ENCODE results near the gene CHST11. TPM values are rescaled to one million over a fixed set of nuclear protein-coding genes. Genes with fewer than 3 reads are reported as not detected.

The CHST11 gene
- total RNA-seq, 2 experiments from 2014 or later, result 53.4 to 53.6 TPM

DNA sequence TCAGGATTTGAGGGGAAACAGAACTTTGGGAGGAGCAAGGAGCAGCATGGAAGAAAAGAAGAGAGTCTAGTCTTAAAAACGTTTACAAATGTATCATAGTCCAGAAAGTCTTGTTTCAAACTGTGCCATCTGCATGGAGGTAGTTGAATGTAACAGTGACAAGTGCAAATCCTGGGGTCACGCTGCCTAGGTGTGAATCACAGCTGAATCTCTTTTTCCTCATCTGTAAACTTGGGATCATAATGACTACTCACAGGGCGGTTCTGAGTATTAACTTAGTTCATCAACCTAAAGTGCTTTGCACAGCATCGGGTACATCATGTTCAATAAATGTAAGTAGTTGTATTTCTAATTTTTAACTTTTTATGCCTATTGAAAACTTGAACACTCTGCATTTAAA, 208.5 kb downstream of the CHST11 start:
- POLR2A ChIA-PET, result no interaction called here
- ATAC-seq (ENCODE audit: poor library complexity), result no peak

DNA sequence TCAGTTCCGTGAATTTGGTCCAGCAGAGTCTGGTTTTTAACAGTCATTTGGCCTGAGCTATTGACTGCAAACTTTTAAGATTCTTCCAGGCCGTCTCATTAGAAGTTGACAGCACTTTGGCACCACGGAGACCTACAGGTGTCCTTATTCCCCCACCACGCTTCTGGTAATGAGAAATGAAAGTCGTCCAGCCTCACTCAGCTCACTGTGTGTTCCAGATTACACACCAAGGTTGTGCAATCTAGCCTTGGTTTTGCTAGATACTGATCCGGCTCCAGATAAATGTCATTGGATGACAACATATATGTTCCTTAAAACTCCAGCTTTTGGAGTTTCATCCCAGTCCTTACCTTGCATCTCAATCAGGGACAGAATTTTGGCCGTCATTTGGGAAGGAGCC, 210.4 kb downstream of the CHST11 start:
- Mint-ChIP-seq H3K27me3 (no peaks in the 10 kb centered on the region), H3K27ac (no peak overlapping the region), H3K4me3 (no peak overlapping the region), H3K9me3 (no peaks in the 10 kb centered on the region), H3K4me1 (ENCODE audit: low read depth) (peaks cover 63% of the 10 kb centered on the region), H3K36me3 (ENCODE audit: low read depth) (peaks cover 4% of the 10 kb centered on the region)
- Histone ChIP-seq H3K9me3 (ENCODE audit: control insufficient read depth in 1 of 2, insufficient read depth in 1 of 2, low read length in 2 of 2) (no peaks in the 10 kb centered on the region), H3K27me3 (ENCODE audit: control insufficient read depth in 1 of 2, insufficient read depth in 2 of 2, low read length in 2 of 2) (no peaks in the 10 kb centered on the region), H3K36me3 (ENCODE audit: insufficient read depth, low read length) (peaks cover 7% of the 10 kb centered on the region), H3K27ac (ENCODE audit: low read depth in 1 of 2, low read length in 2 of 2) (no peak overlapping the region), H3K4me3 (ENCODE audit: low read length) (no peak overlapping the region), H3K4me1 (ENCODE audit: insufficient read depth, low read length) (peaks cover 39% of the 10 kb centered on the region)
- ChIA-PET POLR2A (no interaction called here), CTCF (no interaction called here)
- TF ChIP-seq, protein P1, sequence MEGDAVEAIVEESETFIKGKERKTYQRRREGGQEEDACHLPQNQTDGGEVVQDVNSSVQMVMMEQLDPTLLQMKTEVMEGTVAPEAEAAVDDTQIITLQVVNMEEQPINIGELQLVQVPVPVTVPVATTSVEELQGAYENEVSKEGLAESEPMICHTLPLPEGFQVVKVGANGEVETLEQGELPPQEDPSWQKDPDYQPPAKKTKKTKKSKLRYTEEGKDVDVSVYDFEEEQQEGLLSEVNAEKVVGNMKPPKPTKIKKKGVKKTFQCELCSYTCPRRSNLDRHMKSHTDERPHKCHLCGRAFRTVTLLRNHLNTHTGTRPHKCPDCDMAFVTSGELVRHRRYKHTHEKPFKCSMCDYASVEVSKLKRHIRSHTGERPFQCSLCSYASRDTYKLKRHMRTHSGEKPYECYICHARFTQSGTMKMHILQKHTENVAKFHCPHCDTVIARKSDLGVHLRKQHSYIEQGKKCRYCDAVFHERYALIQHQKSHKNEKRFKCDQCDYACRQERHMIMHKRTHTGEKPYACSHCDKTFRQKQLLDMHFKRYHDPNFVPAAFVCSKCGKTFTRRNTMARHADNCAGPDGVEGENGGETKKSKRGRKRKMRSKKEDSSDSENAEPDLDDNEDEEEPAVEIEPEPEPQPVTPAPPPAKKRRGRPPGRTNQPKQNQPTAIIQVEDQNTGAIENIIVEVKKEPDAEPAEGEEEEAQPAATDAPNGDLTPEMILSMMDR (IDR thresholded peaks at IDR 0.05), result no peak
- DNase-seq (peak in 1 of 14 experiments; percentile 34), ATAC-seq (ENCODE audit: poor library complexity) (no peak)
- intact Hi-C loops (cut with DNase I, micrococcal nuclease), result loop anchor here in 1 of 2 experiments (5.0 kb wide), 1 partner anchor 210 kb away; the partner anchor contains the start of gene CHST11

More for the DNA sequence above, 208.5 kb downstream of the CHST11 start:
- Mint-ChIP-seq H3K4me3 (no peak overlapping the region), H3K36me3 (ENCODE audit: low read depth) (no peaks in the 10 kb centered on the region), H3K9me3 (no peaks in the 10 kb centered on the region), H3K27me3 (no peaks in the 10 kb centered on the region), H3K4me1 (ENCODE audit: low read depth) (peaks cover 49% of the 10 kb centered on the region), H3K27ac (no peak overlapping the region)
- Histone ChIP-seq H3K27ac (ENCODE audit: low read depth in 1 of 2, low read length in 2 of 2) (no peak overlapping the region), H3K9me3 (ENCODE audit: control insufficient read depth in 1 of 2, insufficient read depth in 1 of 2, low read length in 2 of 2) (no peaks in the 10 kb centered on the region), H3K4me3 (ENCODE audit: low read length) (no peak overlapping the region), H3K36me3 (ENCODE audit: insufficient read depth, low read length) (peaks cover 7% of the 10 kb centered on the region), H3K4me1 (ENCODE audit: insufficient read depth, low read length) (peaks cover 21% of the 10 kb centered on the region), H3K27me3 (ENCODE audit: control insufficient read depth in 1 of 2, insufficient read depth in 2 of 2, low read length in 2 of 2) (no peaks in the 10 kb centered on the region)
- CTCF ChIA-PET, result no interaction called here
- no peak for DNase-seq
- intact Hi-C loops (cut with DNase I, micrococcal nuclease), result loop anchor here in 1 of 2 experiments (5.0 kb wide), 1 partner anchor 208 kb away; the partner anchor contains the start of gene CHST11
- TF ChIP-seq, protein P1 (IDR thresholded peaks at IDR 0.05), result no peak

DNA sequence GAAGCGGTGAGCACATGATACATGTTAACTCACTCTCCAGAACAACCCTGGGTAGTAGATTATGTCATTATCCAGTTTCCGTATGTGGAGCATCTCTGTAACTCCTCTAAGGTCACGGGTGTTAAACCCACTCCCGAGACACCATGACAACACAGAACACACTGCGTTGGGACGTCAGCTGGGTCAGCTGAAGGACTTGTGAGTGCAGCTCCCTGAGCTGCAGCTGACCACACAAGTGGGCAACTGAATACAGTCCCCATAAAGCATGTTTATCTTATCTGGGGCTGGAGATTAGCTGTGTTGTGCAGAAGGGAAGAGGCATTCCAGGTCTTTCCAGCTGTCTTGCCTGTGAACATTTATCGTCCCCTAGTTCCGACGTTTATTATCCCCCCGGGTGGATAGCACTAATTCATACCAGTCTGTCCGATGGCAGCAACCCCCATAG, 211.5 kb downstream of the CHST11 start:
- no peaks in the 10 kb centered on the region for H3K9me3 ChIP-seq (ENCODE audit: control insufficient read depth in 1 of 2, insufficient read depth in 1 of 2, low read length in 2 of 2)
- ATAC-seq (ENCODE audit: poor library complexity) (no peak), DNase-seq (peak in 2 of 14 experiments; percentile 24 to 46)
- ChIA-PET CTCF (no interaction called here), POLR2A (no interaction called here)
- H3K36me3 ChIP-seq (ENCODE audit: insufficient read depth, low read length), result peaks cover 7% of the 10 kb centered on the region
- Mint-ChIP-seq H3K27me3 (no peaks in the 10 kb centered on the region), H3K9me3 (no peaks in the 10 kb centered on the region), H3K36me3 (ENCODE audit: low read depth) (peaks cover 4% of the 10 kb centered on the region), H3K27ac (peak overlapping the region; percentile 6), H3K4me3 (no peak overlapping the region), H3K4me1 (ENCODE audit: low read depth) (peaks cover 66% of the 10 kb centered on the region)
- intact Hi-C loops (cut with DNase I, micrococcal nuclease), result loop anchor here in 1 of 2 experiments (5.0 kb wide), 1 partner anchor 211 kb away; the partner anchor contains the start of gene CHST11
- no peak overlapping the region for H3K4me3 ChIP-seq (ENCODE audit: low read length)
- TF ChIP-seq, protein P1 (IDR thresholded peaks at IDR 0.05), result no peak
- no peaks in the 10 kb centered on the region for H3K27me3 ChIP-seq (ENCODE audit: control insufficient read depth in 1 of 2, insufficient read depth in 2 of 2, low read length in 2 of 2)
- H3K27ac ChIP-seq (ENCODE audit: low read depth in 1 of 2, low read length in 2 of 2), result no peak overlapping the region
- peaks cover 47% of the 10 kb centered on the region for H3K4me1 ChIP-seq (ENCODE audit: insufficient read depth, low read length)

Measured in CD4-positive, alpha-beta T cell (primary cell).